Spinal cord (tissue), 10 donors: ENCODE results near the gene GDAP2. TPM values are rescaled to one million over a fixed set of nuclear protein-coding genes. Genes with fewer than 3 reads are reported as not detected.
"Not testable (repeated sequence)": the region's sequence is repeated elsewhere in the genome, so short reads cannot be mapped to it uniquely, and the experiment has no call there.

ENCODE experiments used
- DNase-seq, 6 donors: peaks; one replicate each; pipeline versions ENCODE4 v3.0.0 to v3.0.0-alpha.2; 2013 to 2015; ENCODE audit warnings: low spot score in 6 of 6, low read depth in 4 of 6
- H3K27ac ChIP-seq: one replicate; pipeline ENCODE4 v1.5.1; 2013; ENCODE audit warnings: low read depth, low read length, control low read depth
- H3K27me3 ChIP-seq: one replicate; pipeline ENCODE4 v1.6.1; 2013; ENCODE audit warnings: low read length; ENCODE audit not compliant: control insufficient read depth, insufficient read depth
- H3K36me3 ChIP-seq: one replicate; pipeline ENCODE4 v1.6.1; 2013; ENCODE audit warnings: low read length; ENCODE audit not compliant: control insufficient read depth, insufficient read depth
- H3K4me1 ChIP-seq: one replicate; pipeline ENCODE4 v1.6.1; 2013; ENCODE audit warnings: low read length; ENCODE audit not compliant: control insufficient read depth, insufficient read depth
- H3K4me3 ChIP-seq: one replicate; pipeline ENCODE4 v1.5.1; 2013; ENCODE audit warnings: low read depth, low read length, control low read depth
- H3K9me3 ChIP-seq: one replicate; pipeline ENCODE4 v1.6.1; 2013; ENCODE audit warnings: low read length; ENCODE audit not compliant: control insufficient read depth, insufficient read depth
- WGBS: methylation state at CpG from one replicate; pipeline ENCODE4 v1.1.5; 2013; ENCODE audit warnings: missing lambda C conversion rate; ENCODE audit not compliant: insufficient coverage; 5-methylcytosine and 5-hydroxymethylcytosine counted together
- polyA plus RNA-seq, 2 donors: library from polyadenylated mRNA; unstranded; fragments of 120-200 nt; gene quantifications; one replicate each; pipeline ENCODE4 v1.2.1, GENCODE V29; 2013; ENCODE audit not compliant: insufficient read length in 2 of 2
- total RNA-seq, 2 donors: library from RNA; depleted of rRNA in 1 of 2; stranded (reverse); fragments of 120-200 nt in 1 of 2; fragments of >200 nt in 1 of 2; gene quantifications; one replicate each; pipeline versions ENCODE4 v1.2.3 to v1.2.4, GENCODE V29; 2013 to 2014
- donor health status: healthy.

GDAP2 gene
- total and polyA plus RNA-seq, 4 donors = 11.0 to 43.7 (median 20.8) TPM

DNA sequence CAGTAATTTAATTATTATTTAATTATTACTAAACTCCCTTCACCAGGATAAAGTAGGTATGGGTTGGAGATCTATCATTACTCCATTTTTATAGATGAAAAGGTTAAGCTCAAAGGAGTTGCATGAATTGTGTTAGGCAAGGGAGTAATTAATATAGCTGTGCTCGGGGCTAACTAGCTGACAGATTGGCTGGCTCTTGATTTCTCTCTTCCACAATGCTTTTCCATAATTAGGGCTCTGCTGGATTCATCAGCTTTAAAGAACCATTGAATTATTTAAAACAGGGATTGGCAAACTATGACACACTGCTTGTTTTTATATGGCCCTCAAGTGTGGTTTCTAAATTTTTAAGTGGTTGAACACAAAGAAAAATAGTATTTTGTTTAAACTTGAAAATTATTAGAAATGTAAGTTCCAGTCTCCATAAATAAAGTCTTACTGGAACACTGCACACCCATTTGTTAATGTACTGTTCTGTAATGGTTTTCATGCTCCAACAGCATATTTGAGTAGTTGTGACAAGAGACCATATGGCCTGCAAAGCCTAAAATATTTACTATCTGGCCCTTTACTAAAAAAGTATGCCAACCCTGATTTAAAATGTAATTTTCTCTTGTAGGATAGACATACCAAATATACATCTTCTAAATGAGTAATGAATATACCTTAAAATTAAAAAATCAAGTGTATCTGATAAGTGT is 76.4 kb downstream of the GDAP2 start:
- WGBS = no CpG with 5 or more reads among the region's 1 CpG
- no peak overlapping the region for H3K27ac ChIP-seq
- peaks cover 3% of the 10 kb centered on the region for H3K36me3 ChIP-seq
- H3K27me3 ChIP-seq = no peaks in the 10 kb centered on the region
- H3K9me3 ChIP-seq = no peaks in the 10 kb centered on the region
- DNase-seq = peak in 2 of 6 donors; percentile 67 to 68
- H3K4me1 ChIP-seq = no peaks in the 10 kb centered on the region
- no peak overlapping the region for H3K4me3 ChIP-seq

DNA sequence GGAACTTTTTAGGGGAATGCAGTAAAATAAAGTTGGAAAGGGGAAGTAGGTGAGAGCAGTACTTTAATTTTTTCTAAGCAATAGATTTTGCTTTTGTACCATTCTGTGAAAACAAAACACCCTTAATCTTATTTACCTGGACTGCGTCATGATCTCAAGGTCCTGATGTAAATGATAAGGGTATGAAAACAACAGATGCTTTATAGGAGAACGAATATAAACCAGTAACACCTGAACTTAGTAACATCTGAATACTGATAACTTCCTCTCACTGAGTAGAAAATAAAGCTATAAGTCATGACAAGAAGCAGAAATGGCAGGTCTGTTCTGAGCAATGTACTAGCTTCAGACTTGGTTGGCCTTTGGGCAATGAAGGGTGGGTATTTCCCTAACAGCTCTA is 77.7 kb downstream of the GDAP2 start:
- H3K36me3 ChIP-seq = peaks cover 3% of the 10 kb centered on the region
- DNase-seq = no peak
- WGBS = no CpG with 5 or more reads among the region's 2 CpGs
- H3K4me3 ChIP-seq = no peak overlapping the region
- H3K4me1 ChIP-seq = no peaks in the 10 kb centered on the region
- no peaks in the 10 kb centered on the region for H3K9me3 ChIP-seq
- H3K27ac ChIP-seq = no peak overlapping the region
- H3K27me3 ChIP-seq = no peaks in the 10 kb centered on the region

DNA sequence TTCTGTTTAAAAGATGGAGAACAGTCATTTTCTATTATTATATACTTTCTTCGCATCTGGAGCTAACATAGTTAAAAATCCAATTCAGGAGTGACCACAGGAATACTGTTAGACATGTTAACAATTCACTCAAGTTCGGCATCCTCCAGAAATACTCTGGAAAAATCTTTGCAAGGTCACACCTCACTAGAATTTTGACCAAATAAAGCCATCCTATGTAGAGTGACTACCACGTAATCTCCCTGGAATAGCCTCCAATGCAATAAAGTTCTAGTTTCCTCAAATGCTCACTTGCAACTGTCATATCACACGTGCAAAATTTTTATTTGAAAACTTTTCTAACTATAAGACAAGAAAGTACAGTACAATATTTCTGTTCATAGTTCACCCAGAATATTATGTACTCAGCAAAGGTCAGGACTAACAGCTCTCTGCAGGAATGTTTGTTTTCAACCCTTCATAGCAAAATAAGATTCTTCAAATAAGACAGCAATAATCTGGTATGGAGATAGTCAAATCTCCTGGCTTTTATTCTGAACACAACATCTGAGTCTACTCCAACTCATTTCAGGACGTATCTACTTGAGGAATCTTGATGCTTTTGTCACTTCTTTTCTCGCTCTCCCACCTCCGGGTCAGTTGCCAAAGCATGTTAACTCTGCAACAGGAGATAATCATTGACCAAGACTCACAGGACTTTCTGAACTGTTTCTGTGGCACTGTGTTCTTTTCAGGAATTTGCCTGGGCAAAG is 82.6 kb downstream of the GDAP2 start:
- no peak for DNase-seq
- H3K27me3 ChIP-seq = no peaks in the 10 kb centered on the region
- H3K27ac ChIP-seq = no peak overlapping the region
- 100% methylated on average over 2 of the region's 7 CpGs for WGBS
- H3K4me1 ChIP-seq = no peaks in the 10 kb centered on the region
- peaks cover 4% of the 10 kb centered on the region for H3K9me3 ChIP-seq
- H3K36me3 ChIP-seq = no peaks in the 10 kb centered on the region
- H3K4me3 ChIP-seq = no peak overlapping the region

DNA sequence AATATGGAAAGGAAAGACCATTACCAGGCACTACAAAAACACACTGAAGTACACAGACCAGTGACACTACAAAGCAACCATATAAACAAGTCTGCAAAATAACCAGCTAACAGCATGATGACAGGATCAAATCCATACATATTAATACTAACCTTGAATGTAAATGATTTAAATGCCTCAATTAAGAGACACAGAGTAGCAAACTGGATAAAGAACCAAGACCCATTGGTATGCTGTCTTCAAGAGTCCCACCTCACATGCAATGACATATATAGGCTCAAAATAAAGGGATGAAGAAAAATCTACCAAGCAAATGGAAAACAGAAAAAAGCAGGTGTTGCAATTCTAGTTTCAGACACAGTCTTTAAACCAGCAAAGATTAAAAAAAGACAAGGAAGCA is 84.9 kb downstream of the GDAP2 start:
- not testable (repeated sequence) for H3K36me3 ChIP-seq, H3K27ac ChIP-seq, H3K27me3 ChIP-seq, H3K4me3 ChIP-seq, H3K9me3 ChIP-seq, DNase-seq, H3K4me1 ChIP-seq

DNA sequence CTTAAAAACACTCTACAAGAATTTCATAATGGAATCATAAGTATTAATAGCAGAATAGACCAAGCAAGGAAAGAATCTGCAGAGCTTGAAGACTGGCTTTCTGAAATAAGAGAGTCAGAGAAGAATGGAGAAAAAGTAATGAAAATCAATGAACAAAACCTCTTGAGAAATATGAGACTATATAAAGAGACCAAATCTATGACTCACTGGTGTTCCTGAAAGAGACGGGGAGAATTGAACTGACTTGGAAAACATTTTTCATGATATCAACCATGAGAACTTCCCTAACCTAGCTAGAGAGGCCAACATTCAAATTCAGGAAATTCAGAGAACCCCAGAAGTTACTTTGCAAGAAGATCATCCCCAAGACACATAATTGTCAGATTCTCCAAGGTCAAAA is 85.6 kb downstream of the GDAP2 start:
- Histone ChIP-seq H3K27me3 (no peaks in the 10 kb centered on the region), H3K4me1 (no peaks in the 10 kb centered on the region), H3K36me3 (no peaks in the 10 kb centered on the region), H3K9me3 (peaks cover 4% of the 10 kb centered on the region), H3K27ac (no peak overlapping the region), H3K4me3 (no peak overlapping the region)
- no peak for DNase-seq
- no CpG with 5 or more reads among the region's 1 CpG for WGBS

DNA sequence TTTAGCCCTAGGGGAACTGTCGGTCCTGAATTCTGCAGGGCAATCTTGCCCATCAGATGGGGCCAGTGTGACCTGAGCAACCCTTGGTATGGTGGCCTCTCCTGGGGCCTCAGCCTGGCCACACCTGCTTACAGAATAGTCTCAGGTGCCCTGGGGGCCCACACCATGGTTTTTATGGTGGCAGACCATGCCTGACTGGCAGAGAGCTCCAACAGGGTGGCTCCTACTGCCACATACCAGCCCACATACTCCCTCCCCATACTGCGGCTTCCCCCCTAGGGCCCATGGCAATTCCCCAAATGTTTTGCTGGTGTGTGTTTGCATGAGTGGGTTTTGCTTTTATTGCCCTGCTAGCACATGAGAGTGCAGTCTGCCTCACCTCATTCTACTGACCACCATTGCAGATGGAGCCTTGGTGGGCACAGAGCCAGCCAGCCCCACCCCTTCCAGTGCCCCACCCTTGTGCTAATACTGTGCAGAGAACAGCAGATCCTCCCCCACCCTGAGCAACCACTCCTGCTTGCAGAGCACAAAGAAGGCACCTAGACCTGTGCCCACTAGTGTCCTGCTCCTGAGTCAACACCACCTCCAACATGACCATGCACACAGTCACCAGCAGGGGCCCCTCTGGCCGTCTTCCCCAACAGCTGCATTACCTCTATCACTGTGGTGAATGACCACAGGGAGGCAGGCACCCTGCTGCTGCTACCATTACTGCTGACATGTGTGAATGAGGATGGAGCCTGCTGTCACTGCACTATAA is 86.8 kb downstream of the GDAP2 start:
- no peaks in the 10 kb centered on the region for H3K27me3 ChIP-seq
- 53% methylated on average over 2 of the region's 3 CpGs for WGBS
- H3K4me3 ChIP-seq = no peak overlapping the region
- H3K4me1 ChIP-seq = no peaks in the 10 kb centered on the region
- H3K36me3 ChIP-seq = no peaks in the 10 kb centered on the region
- peaks cover 4% of the 10 kb centered on the region for H3K9me3 ChIP-seq
- H3K27ac ChIP-seq = no peak overlapping the region
- DNase-seq = no peak

DNA sequence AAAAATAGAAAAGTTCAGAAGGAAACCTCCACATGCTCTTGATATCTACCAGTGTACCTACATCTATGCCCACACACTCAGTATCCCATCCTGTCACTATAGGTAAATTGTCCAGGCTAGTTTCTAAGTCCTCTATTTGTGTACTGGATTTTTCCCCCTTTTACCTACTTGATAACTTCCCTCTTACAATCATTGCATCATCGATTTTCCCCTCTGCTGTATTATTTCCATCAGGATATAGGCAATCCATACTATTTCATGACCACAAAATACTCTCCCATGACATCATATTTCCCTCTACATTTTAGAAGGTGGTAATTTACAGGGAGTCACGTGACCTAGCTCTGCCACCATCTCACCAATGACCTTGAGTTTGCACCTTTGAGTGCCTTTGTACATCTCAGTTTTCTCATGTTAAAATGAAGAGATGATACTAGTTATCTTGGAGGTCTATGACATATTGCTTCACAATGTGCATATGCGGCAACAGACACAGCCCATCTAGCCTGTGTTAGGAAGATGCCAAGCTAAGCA is 88.2 kb downstream of the GDAP2 start:
- Histone ChIP-seq H3K36me3 (no peaks in the 10 kb centered on the region), H3K27ac (no peak overlapping the region), H3K9me3 (peaks cover 4% of the 10 kb centered on the region), H3K4me1 (no peaks in the 10 kb centered on the region), H3K27me3 (no peaks in the 10 kb centered on the region), H3K4me3 (no peak overlapping the region)
- no peak for DNase-seq
- 100% methylated on average over 1 of the region's 3 CpGs for WGBS

DNA sequence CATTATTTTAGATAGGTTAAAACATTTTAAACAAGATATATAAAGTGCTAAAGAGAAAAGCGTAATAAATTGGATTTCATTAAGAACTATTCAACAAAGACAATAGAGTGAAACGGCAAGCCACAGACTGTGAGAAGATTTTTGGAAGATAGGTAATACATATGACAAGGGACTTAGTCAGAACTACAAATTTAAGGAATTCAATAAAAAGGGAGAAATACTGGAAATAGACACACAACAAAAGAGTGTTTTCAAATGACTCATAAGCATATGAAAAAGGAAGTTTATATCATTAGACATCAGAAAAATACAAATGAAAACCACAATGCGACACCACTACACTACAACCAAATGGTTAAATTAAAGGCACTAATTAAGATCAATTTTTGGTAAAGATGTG is 90.5 kb downstream of the GDAP2 start:
- Histone ChIP-seq H3K4me3 (no peak overlapping the region), H3K9me3 (no peaks in the 10 kb centered on the region), H3K27ac (no peak overlapping the region), H3K27me3 (no peaks in the 10 kb centered on the region), H3K4me1 (no peaks in the 10 kb centered on the region), H3K36me3 (no peaks in the 10 kb centered on the region)
- no peak for DNase-seq
- WGBS = no CpG with 5 or more reads among the region's 3 CpGs

DNA sequence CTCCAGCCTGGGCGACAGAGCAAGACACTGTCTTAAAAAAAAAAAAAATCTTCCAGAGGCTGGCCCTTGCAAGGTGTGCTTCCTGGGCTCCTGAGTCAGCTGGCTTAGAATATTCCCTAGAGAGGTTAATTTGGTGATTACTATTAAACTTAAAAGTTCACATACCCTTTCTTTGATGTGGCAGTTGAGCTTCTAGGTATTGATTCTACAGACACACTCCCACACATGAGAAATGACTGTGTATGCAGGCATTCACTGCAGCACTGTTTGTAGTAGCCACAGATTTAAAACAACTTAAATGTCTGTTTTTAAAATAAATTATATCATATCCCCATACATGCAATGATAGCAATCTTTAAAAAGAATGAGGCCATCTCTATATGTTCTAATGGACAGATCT is 93.4 kb downstream of the GDAP2 start:
- no peaks in the 10 kb centered on the region for H3K9me3 ChIP-seq
- H3K27me3 ChIP-seq = no peaks in the 10 kb centered on the region
- DNase-seq = no peak
- no peaks in the 10 kb centered on the region for H3K4me1 ChIP-seq
- H3K4me3 ChIP-seq = no peak overlapping the region
- no CpG with 5 or more reads among the region's 1 CpG for whole genome bisulfite sequencing
- no peak overlapping the region for H3K27ac ChIP-seq
- no peaks in the 10 kb centered on the region for H3K36me3 ChIP-seq
